ENCODE results near the gene GRIFIN.

GRIFIN gene

GRCh38 chr7:2472739-2473138, 3.5 kb downstream of the GRIFIN start (continued):
- no peak for TF ChIP-seq ZNF133 (tag by site-specific recombination; IDR thresholded peaks at IDR 0.05)
- no peak for TF ChIP-seq ZNF324 (tag by site-specific recombination; IDR thresholded peaks at IDR 0.05)
- TF ChIP-seq ZNF132 (tag by site-specific recombination; IDR thresholded peaks at IDR 0.05; ENCODE audit: borderline replicate concordance) = no peak
- no peak for TF ChIP-seq EGR2 (tag by site-specific recombination; IDR thresholded peaks at IDR 0.05; ENCODE audit: low read depth)

GRCh38 chr7:2471396-2471795, 4.8 kb downstream of the GRIFIN start:
- TF ChIP-seq ZNF148 (tag by site-specific recombination; IDR thresholded peaks at IDR 0.05; ENCODE audit: borderline replicate concordance) = no peak
- no peak for TF ChIP-seq ZNF518A (tag by site-specific recombination; conservative IDR thresholded peaks at IDR 0.05; ENCODE audit: low read depth)
- TF ChIP-seq OSR2 (tag by site-specific recombination; IDR thresholded peaks at IDR 0.05) = no peak
- TF ChIP-seq ZNF366 (tag by site-specific recombination; conservative IDR thresholded peaks at IDR 0.05) = no peak
- no peak for TF ChIP-seq SCRT1 (tag by site-specific recombination; IDR thresholded peaks at IDR 0.05; ENCODE audit: borderline replicate concordance)
- no peak for TF ChIP-seq KLF16 (tag by site-specific recombination; IDR thresholded peaks at IDR 0.05)
- TF ChIP-seq ZNF792 (tag by site-specific recombination; IDR thresholded peaks at IDR 0.05) = no peak
- TF ChIP-seq ZNF629 (tag by site-specific recombination; IDR thresholded peaks at IDR 0.05) = no peak
- no peak for TF ChIP-seq ZNF600 (tag by site-specific recombination; IDR thresholded peaks at IDR 0.05)
- TF ChIP-seq SP2 (tag by site-specific recombination; IDR thresholded peaks at IDR 0.05) = no peak
- no peak for TF ChIP-seq ZNF48 (tag by site-specific recombination; IDR thresholded peaks at IDR 0.05)
- no peak for TF ChIP-seq MEIS1 (CRISPR knock-in tag; IDR thresholded peaks at IDR 0.05; ENCODE audit: borderline replicate concordance)
- TF ChIP-seq ZNF473 (tag by site-specific recombination; IDR thresholded peaks at IDR 0.05) = no peak
- no peaks in the 10 kb centered on the region for H3K9me3 ChIP-seq (ENCODE audit: control insufficient read depth, insufficient read depth, low read depth, low read length)
- 0 out of 2 replicates have a peak overlapping the region, but pooled peaks have one; percentile 3 for H3K27ac ChIP-seq (ENCODE audit: extremely low read depth, low read depth, low read length)
- CTCF ChIA-PET = interaction anchor here (0.6 to 8.0 kb wide), 2 partner anchors 19 to 892 kb away, joined by 6 to 106 read pairs; no protein-coding TSS in a partner anchor
- H3K36me3 ChIP-seq (ENCODE audit: control insufficient read depth in 2 of 2, insufficient read depth in 1 of 2, low read length in 2 of 2) = no peaks in the 10 kb centered on the region
- no peaks in the 10 kb centered on the region for H3K4me1 ChIP-seq (ENCODE audit: control insufficient read depth, insufficient read depth, low read length)
- POLR2A ChIA-PET = interaction anchor here (0.6 kb wide), 1 partner anchor 485 kb away, joined by 3 read pairs; no protein-coding TSS in a partner anchor
- no peak overlapping the region for H3K4me3 ChIP-seq (ENCODE audit: low read depth, low read length)

- H3K27ac ChIP-seq (ENCODE audit: extremely low read depth, low read depth, low read length) = no peak overlapping the region
- POLR2A ChIA-PET = interaction anchor here (0.6 to 0.8 kb wide), 2 partner anchors 20 to 485 kb away, joined by 3 read pairs; no protein-coding TSS in a partner anchor
- TF ChIP-seq KLF16 (tag by site-specific recombination; IDR thresholded peaks at IDR 0.05) = no peak
- TF ChIP-seq ZXDB (tag by site-specific recombination; IDR thresholded peaks at IDR 0.05) = no peak
- no peak for TF ChIP-seq ZBTB48 (tag by site-specific recombination; IDR thresholded peaks at IDR 0.05)
- TF ChIP-seq ZNF610 (tag by site-specific recombination; IDR thresholded peaks at IDR 0.05; ENCODE audit: borderline replicate concordance) = no peak
- TF ChIP-seq ZNF585B (tag by site-specific recombination; IDR thresholded peaks at IDR 0.05) = no peak
- TF ChIP-seq ZNF274 (IDR thresholded peaks at IDR 0.05; ENCODE audit: low read length) = no peak
- TF ChIP-seq ZNF274 (tag by site-specific recombination; IDR thresholded peaks at IDR 0.05; ENCODE audit: borderline replicate concordance) = no peak
- TF ChIP-seq ZNF366 (tag by site-specific recombination; conservative IDR thresholded peaks at IDR 0.05) = no peak
- no peak for TF ChIP-seq ZNF132 (tag by site-specific recombination; IDR thresholded peaks at IDR 0.05; ENCODE audit: borderline replicate concordance)
- no peak for TF ChIP-seq ZNF416 (tag by site-specific recombination; IDR thresholded peaks at IDR 0.05)
- TF ChIP-seq ZNF776 (tag by site-specific recombination; IDR thresholded peaks at IDR 0.05; ENCODE audit: borderline replicate concordance) = no peak
- CTCF ChIA-PET = interaction anchor here (0.6 to 8.0 kb wide), 4 partner anchors 15 to 196 kb away, joined by 3 to 106 read pairs (median 3); no protein-coding TSS in a partner anchor
- no peaks in the 10 kb centered on the region for H3K9me3 ChIP-seq (ENCODE audit: control insufficient read depth, insufficient read depth, low read depth, low read length)
- no peaks in the 10 kb centered on the region for H3K36me3 ChIP-seq (ENCODE audit: control insufficient read depth in 2 of 2, insufficient read depth in 1 of 2, low read length in 2 of 2)
- H3K4me3 ChIP-seq (ENCODE audit: low read depth, low read length) = no peak overlapping the region
- H3K4me1 ChIP-seq (ENCODE audit: control insufficient read depth, insufficient read depth, low read length) = no peaks in the 10 kb centered on the region
Measured at GRCh38 chr7:2471022-2471329, 5.2 kb downstream of the GRIFIN start.

Measured in HEK293 (cell line).